HG02763 (cell line): Measurements from ENCODE around the gene CLASP1.
"Not testable (repeated sequence)": the region's sequence is repeated elsewhere in the genome, so short reads cannot be mapped to it uniquely, and the experiment has no call there.

ENCODE experiments used
- ATAC-seq: cut with Tn5 transposase; IDR thresholded peaks from one replicate; pipeline ENCODE4 v1.9.1; 2021; ENCODE audit warnings: mild to moderate bottlenecking, moderate library complexity; ENCODE audit not compliant: unreplicated experiment

CLASP1 gene

DNA sequence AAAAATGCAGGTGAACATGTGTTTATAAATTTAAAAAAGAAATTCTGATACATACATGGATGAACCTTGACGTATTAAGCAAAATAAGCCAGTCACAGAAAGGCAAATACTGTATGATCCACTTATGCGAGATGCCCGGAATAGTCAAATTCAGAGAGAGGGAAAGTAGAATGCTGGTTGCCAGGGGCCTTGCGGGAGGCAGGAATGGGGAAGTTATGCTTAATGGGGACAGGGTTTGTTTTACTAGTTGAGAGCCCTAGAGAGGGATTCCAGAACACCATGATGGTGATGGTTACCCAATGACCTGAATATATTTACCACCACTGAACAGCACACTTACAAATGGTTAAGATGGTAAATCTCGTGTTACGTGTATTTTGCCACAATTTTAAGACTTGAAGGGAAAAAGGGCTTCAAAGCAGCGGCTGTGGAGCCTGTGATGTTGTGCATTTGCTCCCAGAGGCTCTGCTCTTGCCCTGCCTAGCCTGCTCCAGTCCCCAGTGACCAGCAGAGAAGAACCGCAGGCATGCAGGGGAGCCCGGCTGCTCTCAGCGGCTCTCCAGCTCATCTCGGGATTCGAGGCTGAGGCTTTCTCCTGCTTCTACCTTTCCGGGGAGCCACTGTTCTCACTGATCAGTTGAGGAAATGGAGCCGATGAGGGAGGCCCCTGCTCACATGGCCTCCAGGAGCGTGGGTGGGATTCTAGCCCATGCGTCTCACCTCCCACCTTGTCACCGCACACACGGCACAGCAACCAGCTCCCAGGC, 312.6 kb downstream of the CLASP1 start:
- ATAC-seq, result no peak

GRCh38 chr2:121335294-121336290, 313.7 kb downstream of the CLASP1 start:
- no peak for ATAC-seq

DNA sequence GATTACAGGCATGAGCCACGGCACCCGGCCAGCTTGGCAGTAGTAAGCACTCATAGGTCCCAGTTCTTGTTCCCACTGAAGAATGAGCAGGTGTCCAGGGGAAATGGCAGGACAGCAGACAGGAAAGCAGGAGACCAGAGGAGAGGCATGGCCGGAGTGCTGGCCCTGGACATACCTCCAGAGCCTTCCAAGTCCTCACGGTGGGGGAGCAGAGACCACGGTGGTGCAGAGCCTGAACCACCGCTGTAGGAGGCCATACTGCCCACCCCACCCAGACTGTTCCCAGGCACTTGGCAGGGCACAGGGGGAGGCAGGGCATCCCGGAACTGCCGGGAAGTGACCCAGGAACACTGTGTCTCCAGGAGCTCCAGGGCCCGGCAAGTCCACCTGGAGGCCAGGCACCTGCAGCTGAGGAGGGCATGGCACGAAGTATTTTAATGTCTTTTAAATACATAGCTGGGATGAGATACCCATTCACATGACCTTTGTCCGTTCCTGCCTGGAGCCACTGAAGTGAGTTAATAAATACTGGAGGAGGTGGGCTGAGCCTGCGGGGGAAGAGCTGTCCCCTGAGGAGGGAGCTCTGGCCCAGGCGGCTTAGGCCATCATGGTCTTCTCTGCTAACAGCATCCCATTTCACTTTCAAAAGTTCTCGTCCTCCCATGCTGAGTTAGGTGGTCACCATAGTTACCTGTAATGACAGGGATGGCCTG, 314.5 kb downstream of the CLASP1 start:
- ATAC-seq, result peak; percentile 12

DNA sequence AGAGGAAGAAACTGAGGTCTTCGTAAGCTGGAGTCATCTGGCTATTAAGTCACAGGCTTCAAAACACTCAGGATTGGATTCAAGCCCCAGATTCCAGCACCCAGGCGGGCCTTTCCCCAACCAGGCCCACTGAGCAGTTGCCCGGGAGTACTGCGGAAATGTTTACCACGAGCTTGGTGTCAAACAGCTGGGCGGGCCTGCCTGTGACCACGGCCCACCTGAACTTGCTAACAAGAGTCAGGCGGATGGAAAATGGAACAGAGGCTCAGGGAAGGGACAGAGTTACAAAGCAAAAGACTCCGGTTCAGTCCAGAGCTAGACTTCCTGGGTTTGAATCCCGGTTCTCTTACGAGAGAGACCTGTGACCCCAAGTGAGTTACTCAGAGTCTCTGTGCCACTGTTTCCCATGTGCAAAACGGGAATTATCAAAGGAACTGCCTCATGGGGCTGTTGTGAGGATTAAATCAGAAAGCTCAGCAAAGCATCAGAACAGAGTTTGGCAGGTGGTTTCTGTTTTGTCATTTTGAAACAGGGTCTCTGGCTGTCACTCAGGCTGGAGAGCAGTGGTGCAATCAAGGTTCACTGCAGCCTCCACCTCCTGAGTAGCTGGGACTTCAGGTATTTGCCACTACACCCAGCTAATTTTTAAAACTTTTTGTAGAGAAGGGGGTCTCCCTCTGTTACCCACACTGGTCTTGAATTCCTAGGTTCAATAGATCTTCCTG, 315.3 kb downstream of the CLASP1 start:
- ATAC-seq, result peak; percentile 65

GRCh38 chr2:121333231-121333630, 316.0 kb downstream of the CLASP1 start:
- ATAC-seq, result no peak

DNA sequence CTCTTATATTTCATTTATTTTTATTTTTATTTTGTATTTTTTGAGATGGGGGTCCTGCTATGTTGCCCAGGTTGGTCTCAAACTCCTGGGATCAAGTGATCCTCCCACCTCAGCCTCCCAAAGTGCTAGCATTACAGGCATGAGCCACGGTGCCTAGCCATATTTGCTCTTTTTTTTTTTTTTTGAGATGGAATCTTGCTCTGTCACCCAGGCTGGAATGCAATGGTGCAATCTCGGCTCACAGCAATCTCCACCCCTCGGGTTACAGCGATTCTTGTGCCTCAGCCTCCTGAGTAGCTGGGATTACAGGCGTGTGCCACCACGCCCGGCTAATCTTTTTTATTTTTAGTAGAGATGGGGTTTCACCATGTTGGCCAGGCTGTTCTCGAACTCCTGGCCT, 317.9 kb downstream of the CLASP1 start:
- ATAC-seq, result not testable (repeated sequence)

DNA sequence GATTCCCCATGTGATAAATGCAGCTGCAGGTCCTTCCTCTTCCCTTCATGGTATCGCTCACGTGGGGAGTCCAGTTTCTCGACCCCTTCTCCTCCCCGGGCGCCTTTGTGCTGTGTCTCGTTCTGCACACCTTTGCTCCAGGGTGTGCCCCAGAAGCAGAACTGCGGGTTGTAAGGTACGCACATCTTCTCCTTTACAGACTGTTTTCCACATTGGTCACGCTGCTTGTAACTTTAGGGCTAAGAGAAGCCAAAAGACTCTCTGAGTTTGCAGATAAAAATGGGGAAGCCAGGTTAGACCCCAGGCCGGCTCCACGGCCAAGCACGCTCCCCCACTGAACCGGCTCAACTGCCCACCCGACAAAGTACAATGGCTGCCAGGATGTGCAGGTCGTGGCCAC, 318.3 kb downstream of the CLASP1 start:
- ATAC-seq, result no peak

GRCh38 chr2:121329786-121330185, 319.5 kb downstream of the CLASP1 start:
- ATAC-seq, result no peak

- ATAC-seq, result no peak
Measured at GRCh38 chr2:121326628-121327027, 322.6 kb downstream of the CLASP1 start.

- ATAC-seq, result no peak
Measured at GRCh38 chr2:121324601-121325000, 324.7 kb downstream of the CLASP1 start.

DNA sequence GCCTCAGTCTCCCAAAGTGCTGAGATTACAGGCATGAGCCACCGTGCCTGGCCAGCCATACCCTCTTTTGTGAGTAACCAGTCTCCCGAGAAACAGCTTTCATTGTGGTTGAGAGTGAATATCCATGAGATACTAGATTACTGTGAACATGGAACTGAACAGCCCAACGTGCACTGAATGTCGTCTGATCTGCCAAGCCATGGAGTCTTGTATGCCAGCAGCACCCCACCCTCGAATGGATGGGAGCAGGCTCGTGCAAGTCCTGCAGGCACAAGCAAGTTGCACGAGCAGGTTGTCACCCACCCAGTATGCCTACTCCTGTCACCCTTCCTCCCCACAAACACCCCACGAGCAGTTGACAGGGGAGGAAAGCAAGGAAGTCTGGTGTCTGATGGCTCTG, 327.8 kb downstream of the CLASP1 start:
- no peak for ATAC-seq

DNA sequence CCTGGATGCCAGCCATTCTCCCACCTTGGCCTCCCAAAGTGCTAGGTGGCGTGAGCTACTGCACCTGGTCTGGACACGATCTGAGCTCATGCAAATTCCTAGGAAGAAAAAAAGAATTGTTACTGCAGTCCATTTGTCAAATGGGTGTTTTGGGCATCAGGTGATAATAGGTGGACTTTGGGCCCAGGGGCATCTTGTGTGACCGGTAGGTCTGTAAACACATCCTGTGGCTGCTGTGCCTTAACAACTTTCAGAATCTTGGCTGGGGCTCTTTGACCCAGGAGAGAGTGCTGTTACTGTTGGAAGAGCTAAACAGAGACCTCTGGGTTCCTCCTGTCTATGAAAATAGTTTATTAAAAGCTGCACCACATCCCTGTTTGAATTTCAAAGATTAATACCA, 329.3 kb downstream of the CLASP1 start:
- no peak for ATAC-seq

DNA sequence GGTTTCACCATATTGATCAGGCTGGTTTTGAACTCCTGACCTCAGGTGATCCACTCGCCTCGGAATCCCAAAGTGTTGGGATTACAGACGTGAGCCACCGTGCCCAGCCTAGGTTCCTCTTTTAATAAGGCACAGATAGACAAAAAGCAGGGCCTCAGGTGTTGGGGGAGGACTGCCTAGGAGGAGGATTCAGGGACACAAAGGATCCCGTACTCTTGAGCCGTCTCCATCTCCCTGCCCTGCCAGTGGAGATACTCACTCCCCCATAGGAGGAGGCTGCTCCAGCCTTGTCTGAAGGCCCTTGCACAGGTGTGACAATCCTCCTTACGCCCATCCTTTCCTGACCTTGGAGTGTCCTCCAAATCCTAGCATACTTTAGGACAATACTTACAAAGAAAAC, 332.3 kb downstream of the CLASP1 start:
- ATAC-seq, result no peak

DNA sequence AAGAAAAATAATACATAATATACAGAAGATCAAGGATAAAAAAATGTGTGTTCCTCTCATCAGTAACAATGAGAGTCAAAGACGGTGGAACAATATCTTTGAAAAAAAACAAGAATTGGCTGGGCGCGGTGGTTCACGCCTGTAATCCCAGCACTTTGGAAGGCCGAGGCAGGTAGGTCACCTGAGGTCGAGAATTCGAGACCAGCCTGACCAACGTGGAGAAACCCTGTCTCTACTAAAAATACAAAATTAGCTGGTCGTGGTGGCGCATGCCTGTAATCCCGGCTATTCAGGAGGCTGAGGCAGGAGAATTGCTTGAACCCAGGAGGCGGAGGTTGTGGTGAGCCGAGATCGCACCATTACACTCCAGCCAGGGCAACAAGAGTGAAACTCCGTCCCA, 335.6 kb downstream of the CLASP1 start:
- not testable (repeated sequence) for ATAC-seq

- ATAC-seq, result peak; percentile 67
Measured at GRCh38 chr2:121309801-121310200, 339.5 kb downstream of the CLASP1 start.

DNA sequence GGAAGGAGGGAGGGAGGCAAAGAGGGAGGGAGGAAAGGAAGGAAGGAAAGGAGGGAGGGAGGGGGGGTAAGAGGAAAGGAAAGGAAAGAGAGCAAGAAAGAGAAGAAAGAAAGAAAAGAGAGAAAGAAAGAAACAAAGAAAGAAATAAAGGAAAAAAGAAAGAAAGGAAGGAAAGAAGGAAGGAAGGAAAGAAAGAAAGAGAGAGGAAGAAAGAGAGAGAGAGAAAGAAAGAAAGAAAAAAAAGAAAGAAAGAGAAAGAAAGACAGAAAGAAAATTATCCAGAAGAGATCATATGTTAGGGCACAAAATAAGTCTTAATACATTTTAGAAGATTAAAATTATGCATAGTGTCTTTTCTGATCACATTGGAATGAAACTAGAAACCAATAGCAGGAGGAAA, 339.9 kb downstream of the CLASP1 start:
- ATAC-seq, result no peak

DNA sequence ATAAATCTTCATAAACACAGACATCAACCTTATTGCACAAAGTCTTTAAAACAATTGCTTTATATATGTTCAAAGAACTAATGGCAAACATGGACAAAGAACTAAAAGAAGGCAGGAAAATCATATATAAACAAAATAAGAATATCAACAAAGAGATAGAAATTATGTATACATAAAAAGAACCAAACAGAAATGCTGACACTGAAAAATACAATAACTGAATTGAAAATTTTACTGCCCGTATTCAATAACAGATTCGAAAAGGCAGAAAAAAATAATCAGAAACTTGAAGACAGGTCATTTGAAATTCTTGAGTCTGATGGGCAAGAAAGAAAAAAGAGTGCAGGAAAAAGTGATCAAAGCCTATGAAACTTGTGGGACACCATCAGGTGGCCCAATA, 342.2 kb downstream of the CLASP1 start:
- no peak for ATAC-seq

DNA sequence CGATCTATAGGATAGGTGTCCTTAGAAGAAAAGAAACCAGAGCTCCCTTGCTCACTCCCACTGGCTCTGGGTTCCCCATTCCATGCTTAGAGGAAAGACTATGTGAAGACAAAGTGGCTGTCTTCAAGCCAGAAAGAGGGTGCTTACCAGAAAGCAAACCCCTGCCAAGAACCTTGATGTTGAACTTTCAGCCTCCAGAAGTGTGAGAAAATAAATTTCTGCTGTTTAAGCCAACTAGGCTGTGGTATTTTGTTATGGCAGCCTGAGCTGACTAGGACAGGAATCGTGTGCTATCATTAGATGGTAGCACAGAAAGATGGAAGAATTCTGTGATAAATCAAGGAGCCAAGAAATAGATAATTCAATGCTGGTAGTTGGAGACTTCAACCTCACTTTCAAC, 344.3 kb downstream of the CLASP1 start:
- ATAC-seq, result no peak

DNA sequence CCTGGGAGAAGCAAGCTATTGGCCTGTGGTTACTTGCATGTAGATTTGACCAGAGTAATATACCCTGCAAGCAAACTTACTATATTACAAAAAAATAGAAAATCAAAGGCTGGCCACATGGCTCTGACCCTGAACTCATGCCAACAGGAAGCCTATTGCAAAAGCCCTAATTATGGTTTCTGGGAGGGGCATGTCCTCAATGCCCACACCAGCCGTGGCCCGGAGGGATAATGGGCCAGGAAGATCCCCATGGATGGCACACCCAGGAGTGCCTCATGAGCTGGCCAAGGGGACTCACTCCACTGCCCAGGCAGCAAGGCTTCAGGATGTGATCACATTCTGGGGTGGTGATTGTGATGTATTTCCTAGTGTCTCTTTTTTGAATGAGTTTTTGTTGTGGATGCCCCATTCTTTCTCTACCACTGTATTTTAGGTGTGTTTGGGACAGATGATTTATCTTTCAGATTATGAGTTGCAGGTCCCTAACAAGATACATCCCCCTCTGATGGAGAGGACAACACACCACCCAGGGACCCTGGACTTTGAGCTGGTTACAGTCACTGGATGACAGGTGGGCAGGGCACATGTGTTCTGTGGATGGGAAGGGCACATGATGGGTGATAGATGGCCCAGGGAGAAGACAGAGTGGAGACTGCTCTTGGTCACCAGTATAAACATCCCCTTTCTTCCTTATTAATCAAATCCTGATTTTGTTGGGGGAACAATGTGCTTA, 345.6 kb downstream of the CLASP1 start:
- no peak for ATAC-seq

- ATAC-seq, result not testable (repeated sequence)
Measured at GRCh38 chr2:121301190-121301589, 348.1 kb downstream of the CLASP1 start.
